Chondrocyte (in vitro differentiated cells): ENCODE data around the gene MTFMT. TPM values are rescaled to one million over a fixed set of nuclear protein-coding genes. Genes with fewer than 3 reads are reported as not detected.

Experiments used
- DNase-seq: peaks from one replicate; pipeline ENCODE4 v3.0.0; 2021; ENCODE audit warnings: mixed read lengths, low spot score
- H3K27ac Mint-ChIP-seq: one replicate; pipeline ENCODE4 v1.8.0; 2021; ENCODE audit warnings: mild to moderate bottlenecking, moderate library complexity, mixed read lengths; ENCODE audit not compliant: unreplicated experiment
- H3K27me3 Mint-ChIP-seq: 2 replicates; pipeline ENCODE4 v1.8.0; 2021; ENCODE audit warnings: low read depth, mixed read lengths
- H3K36me3 Mint-ChIP-seq: 2 replicates; pipeline ENCODE4 v1.8.0; 2021; ENCODE audit warnings: low read depth, mixed read lengths
- H3K4me1 Mint-ChIP-seq: 2 replicates; pipeline ENCODE4 v1.8.0; 2021; ENCODE audit warnings: low read depth, mild to moderate bottlenecking, mixed read lengths
- H3K4me3 Mint-ChIP-seq: one replicate; pipeline ENCODE4 v1.8.0; 2021; ENCODE audit warnings: mild to moderate bottlenecking, moderate library complexity, mixed read lengths; ENCODE audit not compliant: unreplicated experiment
- H3K9me3 Mint-ChIP-seq: 2 replicates; pipeline ENCODE4 v1.8.0; 2021; ENCODE audit warnings: low read depth, mixed read lengths
- CTCF ChIP-seq: fragments of 200-600 bp; sonication (generic); IDR thresholded peaks from 2 replicates; pipeline ENCODE4 v1.5.0; 2021; ENCODE audit warnings: antibody characterized with exemption, mild to moderate bottlenecking, moderate library complexity
- total RNA-seq: library from RNA; stranded (reverse); gene quantifications from 3 replicates; pipeline ENCODE4 v1.2.1, GENCODE V29; 2021

MTFMT gene
- total RNA-seq, 1 donor from 2014 or later, result 13.4 TPM

DNA sequence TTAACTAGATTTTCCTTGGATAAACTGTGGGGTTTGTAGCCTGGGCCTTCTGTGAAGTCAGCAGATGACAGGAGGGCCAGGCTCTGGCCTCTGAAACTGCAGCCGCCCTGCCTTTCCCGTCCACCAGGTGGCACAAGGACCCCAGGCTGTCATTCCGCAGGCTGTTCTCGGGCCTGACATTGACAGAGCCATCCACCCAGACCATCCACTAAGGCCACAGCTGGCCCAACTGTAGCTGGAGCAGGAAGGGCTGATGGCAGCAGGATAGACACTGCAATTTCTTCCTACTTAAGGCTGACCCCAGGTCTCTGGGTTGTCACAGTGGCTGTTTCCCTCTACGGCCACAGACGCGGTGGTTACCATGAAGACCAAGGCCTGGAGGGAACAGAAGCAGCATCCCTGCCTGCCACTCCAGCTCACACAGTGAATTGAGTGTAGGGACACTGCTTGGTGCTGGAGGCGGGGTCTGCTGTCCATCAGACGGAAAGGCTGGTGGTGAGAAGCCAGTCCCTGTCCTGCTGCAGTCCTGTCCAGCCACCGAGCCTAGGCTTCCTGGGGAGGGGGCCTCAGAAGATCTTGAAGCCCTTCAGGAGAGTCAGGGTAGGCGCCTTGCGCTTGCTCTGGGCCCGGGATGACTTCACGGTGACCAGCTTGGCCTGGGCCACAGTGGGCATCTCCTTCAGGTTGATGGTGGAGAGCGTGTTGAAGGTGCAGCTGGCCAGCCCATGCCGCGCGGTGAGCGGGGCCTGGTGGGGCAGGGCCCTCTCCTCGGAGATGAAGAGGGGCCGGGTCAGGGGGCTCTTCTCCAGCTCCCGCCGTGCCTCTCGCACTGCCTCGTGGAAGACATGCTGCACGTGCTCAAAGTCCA lies 25.1 kb upstream of the MTFMT start:
- peaks cover 26% of the 10 kb centered on the region for H3K4me1 Mint-ChIP-seq
- peak; percentile 90 for TF ChIP-seq CTCF
- peaks cover 2% of the 10 kb centered on the region for H3K27me3 Mint-ChIP-seq
- H3K27ac Mint-ChIP-seq, result no peak overlapping the region
- H3K9me3 Mint-ChIP-seq, result no peaks in the 10 kb centered on the region
- no peak for DNase-seq
- H3K4me3 Mint-ChIP-seq, result no peak overlapping the region
- H3K36me3 Mint-ChIP-seq, result peaks cover 2% of the 10 kb centered on the region

DNA sequence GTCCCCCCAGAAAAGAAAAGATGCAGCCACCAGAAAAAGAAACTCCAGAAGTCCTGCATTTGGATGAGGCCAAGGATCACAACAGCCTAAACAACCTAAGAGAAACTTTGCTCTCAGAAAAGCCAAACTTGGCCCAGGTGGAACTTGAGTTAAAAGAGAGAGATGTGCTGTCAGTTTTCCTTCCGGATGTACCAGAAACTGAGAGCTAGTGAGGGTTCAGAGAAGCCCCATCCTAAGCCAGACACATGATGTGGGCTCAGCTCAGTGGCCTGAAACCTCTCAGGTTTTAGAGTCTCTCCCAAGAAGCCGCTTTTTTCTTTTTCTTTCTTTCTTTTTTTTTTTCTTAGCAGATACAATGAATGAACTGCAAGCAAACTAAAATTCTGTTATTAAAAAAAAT lies 23.5 kb upstream of the MTFMT start:
- Mint-ChIP-seq H3K4me1 (peaks cover 32% of the 10 kb centered on the region), H3K27me3 (peaks cover 2% of the 10 kb centered on the region), H3K4me3 (no peak overlapping the region), H3K27ac (no peak overlapping the region), H3K36me3 (peaks cover 2% of the 10 kb centered on the region), H3K9me3 (no peaks in the 10 kb centered on the region)
- DNase-seq, result no peak
- no peak for TF ChIP-seq CTCF

- no peaks in the 10 kb centered on the region for H3K9me3 Mint-ChIP-seq
- DNase-seq, result no peak
- H3K4me3 Mint-ChIP-seq, result no peak overlapping the region
- H3K36me3 Mint-ChIP-seq, result no peaks in the 10 kb centered on the region
- no peak for TF ChIP-seq CTCF
- H3K27ac Mint-ChIP-seq, result no peak overlapping the region
- H3K27me3 Mint-ChIP-seq, result peaks cover 2% of the 10 kb centered on the region
- peaks cover 23% of the 10 kb centered on the region for H3K4me1 Mint-ChIP-seq
Measured at GRCh38 chr15:65051266-65051665, 21.8 kb upstream of the MTFMT start.

DNA sequence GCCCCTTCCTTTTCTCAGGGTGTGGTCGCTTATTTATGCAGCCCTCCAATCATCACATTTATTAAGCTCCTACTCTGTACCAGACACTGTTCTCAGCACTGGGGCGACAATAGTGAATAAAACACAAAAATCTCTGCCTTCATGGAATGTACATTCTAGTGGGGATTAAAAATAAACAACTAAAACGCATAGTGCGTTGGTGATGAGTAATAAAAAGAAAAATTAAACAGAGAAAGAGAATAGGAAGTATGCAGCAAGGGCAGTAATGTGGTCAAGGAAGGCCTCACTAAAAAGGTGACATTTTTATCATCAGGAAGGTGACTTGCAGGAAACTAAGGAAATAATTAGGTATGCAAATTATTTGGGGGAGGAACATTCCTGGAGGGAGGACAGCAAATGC lies 20.8 kb upstream of the MTFMT start:
- peaks cover 15% of the 10 kb centered on the region for H3K4me1 Mint-ChIP-seq
- no peaks in the 10 kb centered on the region for H3K36me3 Mint-ChIP-seq
- H3K27ac Mint-ChIP-seq, result no peak overlapping the region
- H3K9me3 Mint-ChIP-seq, result no peaks in the 10 kb centered on the region
- no peak for DNase-seq
- TF ChIP-seq CTCF, result no peak
- peaks cover 2% of the 10 kb centered on the region for H3K27me3 Mint-ChIP-seq
- H3K4me3 Mint-ChIP-seq, result peak overlapping the region; percentile 64

DNA sequence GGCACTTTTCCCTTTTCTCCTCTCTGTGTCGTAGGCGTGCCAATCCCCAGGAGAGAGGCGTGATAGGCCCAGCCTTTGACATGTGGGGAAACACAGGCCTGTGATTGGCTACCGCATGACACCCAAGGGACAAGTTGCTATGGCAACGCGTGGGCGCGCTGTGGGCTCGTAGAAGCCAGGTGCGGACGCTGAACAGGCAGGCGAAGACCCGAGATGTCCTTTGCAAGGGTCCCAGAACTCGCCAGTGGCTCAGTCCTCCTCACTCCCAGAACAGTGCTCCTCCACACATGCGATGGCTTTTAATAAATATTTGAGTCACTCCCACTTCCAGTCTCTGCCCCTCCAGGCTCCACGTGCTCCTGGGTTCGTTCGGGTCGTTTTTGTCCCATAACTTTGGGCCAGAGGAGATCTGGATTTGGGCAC lies 20.0 kb upstream of the MTFMT start:
- no peaks in the 10 kb centered on the region for H3K9me3 Mint-ChIP-seq
- no peak for DNase-seq
- H3K4me1 Mint-ChIP-seq, result peaks cover 14% of the 10 kb centered on the region
- peaks cover 2% of the 10 kb centered on the region for H3K27me3 Mint-ChIP-seq
- no peaks in the 10 kb centered on the region for H3K36me3 Mint-ChIP-seq
- H3K27ac Mint-ChIP-seq, result peak overlapping the region; percentile 32
- TF ChIP-seq CTCF, result no peak
- peak overlapping the region; percentile 64 for H3K4me3 Mint-ChIP-seq
